Measurements from ENCODE around the gene HOXC10.

- TF ChIP-seq, protein P1, sequence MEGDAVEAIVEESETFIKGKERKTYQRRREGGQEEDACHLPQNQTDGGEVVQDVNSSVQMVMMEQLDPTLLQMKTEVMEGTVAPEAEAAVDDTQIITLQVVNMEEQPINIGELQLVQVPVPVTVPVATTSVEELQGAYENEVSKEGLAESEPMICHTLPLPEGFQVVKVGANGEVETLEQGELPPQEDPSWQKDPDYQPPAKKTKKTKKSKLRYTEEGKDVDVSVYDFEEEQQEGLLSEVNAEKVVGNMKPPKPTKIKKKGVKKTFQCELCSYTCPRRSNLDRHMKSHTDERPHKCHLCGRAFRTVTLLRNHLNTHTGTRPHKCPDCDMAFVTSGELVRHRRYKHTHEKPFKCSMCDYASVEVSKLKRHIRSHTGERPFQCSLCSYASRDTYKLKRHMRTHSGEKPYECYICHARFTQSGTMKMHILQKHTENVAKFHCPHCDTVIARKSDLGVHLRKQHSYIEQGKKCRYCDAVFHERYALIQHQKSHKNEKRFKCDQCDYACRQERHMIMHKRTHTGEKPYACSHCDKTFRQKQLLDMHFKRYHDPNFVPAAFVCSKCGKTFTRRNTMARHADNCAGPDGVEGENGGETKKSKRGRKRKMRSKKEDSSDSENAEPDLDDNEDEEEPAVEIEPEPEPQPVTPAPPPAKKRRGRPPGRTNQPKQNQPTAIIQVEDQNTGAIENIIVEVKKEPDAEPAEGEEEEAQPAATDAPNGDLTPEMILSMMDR (IDR thresholded peaks at IDR 0.05): no peak
- TF ChIP-seq POLR2A (IDR thresholded peaks at IDR 0.05): no peak
Measured at GRCh38 chr12:53966385-53967133, 18.4 kb upstream of the HOXC10 start.

Measured in adrenal gland (tissue), 5 donors.